SH-SY5Y (cell line): Measurements from ENCODE around the gene COG4.

ENCODE experiments used
- GATA2 ChIP-seq: IDR thresholded peaks from 2 replicates; pipeline ENCODE4 v1.6.1; 2011; ENCODE audit warnings: mild to moderate bottlenecking, low read depth, low read length
- GATA3 ChIP-seq: IDR thresholded peaks from 2 replicates; pipeline ENCODE4 v1.6.1; 2011; ENCODE audit warnings: low read depth, mild to moderate bottlenecking, low read length, moderate library complexity

- TF ChIP-seq GATA2 (no peak), GATA3 (no peak)
These were observed 44.4 kb downstream of the COG4 start for GRCh38 chr16:70478912-70479341.
